ENCODE data around the gene PAX8.
"Not testable (repeated sequence)": the region's sequence is repeated elsewhere in the genome, so short reads cannot be mapped to it uniquely, and the experiment has no call there.

DNA sequence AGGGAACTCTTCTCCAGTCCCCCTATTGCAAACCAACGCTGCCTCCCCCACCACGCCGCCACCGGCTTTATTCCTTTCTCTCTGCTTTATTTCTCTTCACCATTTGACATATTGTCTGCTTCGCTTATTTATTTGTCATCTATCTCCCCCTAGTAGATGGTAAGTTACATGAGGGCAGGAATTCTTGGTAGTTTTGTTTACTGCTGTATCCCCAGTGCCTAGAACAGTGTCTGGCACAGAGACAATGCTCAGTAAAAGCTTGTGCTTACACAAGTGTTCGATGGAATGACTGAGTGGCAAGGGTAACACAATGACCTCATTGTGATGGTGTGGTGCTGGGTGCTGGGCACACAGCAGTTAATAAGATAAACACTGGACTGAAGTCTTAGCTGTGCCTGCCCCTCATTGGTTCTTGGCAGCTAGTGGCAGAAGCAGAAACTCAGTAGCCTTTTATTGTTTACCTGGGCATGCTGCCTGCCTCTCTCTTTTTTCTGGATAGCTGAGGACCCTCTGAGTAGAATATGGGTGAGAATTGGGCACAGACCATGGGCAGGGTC is 9.5 kb upstream of the PAX8 start:
- TF ChIP-seq, protein P1, sequence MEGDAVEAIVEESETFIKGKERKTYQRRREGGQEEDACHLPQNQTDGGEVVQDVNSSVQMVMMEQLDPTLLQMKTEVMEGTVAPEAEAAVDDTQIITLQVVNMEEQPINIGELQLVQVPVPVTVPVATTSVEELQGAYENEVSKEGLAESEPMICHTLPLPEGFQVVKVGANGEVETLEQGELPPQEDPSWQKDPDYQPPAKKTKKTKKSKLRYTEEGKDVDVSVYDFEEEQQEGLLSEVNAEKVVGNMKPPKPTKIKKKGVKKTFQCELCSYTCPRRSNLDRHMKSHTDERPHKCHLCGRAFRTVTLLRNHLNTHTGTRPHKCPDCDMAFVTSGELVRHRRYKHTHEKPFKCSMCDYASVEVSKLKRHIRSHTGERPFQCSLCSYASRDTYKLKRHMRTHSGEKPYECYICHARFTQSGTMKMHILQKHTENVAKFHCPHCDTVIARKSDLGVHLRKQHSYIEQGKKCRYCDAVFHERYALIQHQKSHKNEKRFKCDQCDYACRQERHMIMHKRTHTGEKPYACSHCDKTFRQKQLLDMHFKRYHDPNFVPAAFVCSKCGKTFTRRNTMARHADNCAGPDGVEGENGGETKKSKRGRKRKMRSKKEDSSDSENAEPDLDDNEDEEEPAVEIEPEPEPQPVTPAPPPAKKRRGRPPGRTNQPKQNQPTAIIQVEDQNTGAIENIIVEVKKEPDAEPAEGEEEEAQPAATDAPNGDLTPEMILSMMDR (tag by site-specific recombination; IDR thresholded peaks at IDR 0.05) = not testable (repeated sequence)
- not testable (repeated sequence) for TF ChIP-seq ZBTB21 (tag by site-specific recombination; IDR thresholded peaks at IDR 0.05); ZNF211 (tag by site-specific recombination; IDR thresholded peaks at IDR 0.05; ENCODE audit: low read depth)
